ENCODE data around the gene IGSF1.
"Not testable (repeated sequence)": the region's sequence is repeated elsewhere in the genome, so short reads cannot be mapped to it uniquely, and the experiment has no call there.

The IGSF1 gene

GRCh38 chrX:131270080-131270479, 19.0 kb downstream of the IGSF1 start:
- no peak for DNase-seq (ENCODE audit: low read depth)

GRCh38 chrX:131264665-131265064, 24.4 kb downstream of the IGSF1 start:
- no peak for DNase-seq (ENCODE audit: low read depth)

GRCh38 chrX:131264053-131264452, 25.1 kb downstream of the IGSF1 start:
- DNase-seq (ENCODE audit: low read depth): no peak

DNA sequence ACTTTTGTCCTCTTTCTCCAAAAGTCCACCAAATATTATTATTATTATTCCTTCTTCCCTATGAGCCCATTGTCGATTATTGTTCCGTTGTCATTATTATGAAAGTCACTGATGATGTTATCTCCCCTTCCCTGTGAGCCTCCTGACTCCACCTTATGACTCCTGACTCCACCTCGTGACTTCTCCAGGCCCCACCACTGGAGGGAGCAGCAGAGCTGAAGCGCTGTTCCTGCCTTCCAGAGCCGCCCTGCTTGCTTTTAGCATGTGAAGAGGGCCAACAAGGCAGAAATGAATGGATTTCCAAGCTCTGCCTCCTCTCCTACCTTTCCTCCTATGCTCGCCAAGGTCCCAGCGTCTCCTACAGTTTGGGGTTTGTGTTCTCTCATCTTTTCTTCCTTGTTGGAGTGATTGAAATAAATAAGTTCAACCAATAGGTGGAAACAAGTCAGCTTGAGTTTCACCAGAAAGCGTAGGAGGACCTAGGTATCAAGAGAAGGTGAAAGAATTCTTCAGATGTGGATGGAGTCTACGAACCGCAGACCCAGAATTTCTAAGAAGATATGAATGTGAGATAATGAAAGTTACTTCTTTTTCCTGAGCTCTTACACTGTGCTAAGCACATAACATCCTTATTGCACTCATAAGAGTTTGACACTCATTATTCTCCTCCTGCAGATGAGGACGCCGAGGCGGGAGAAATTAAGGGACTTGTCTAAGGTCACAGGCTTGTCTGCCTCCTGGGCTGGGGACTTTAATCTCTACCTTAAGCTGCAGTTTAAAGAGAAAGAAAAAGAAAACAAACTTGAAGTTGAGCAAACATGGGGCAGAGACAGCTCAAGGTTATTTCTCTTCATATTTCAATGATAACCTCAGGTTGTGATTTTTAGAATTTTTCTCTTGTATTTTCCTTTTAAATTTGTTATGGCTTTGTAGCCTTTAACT, 26.1 kb downstream of the IGSF1 start:
- no peak for DNase-seq (ENCODE audit: low read depth)

DNA sequence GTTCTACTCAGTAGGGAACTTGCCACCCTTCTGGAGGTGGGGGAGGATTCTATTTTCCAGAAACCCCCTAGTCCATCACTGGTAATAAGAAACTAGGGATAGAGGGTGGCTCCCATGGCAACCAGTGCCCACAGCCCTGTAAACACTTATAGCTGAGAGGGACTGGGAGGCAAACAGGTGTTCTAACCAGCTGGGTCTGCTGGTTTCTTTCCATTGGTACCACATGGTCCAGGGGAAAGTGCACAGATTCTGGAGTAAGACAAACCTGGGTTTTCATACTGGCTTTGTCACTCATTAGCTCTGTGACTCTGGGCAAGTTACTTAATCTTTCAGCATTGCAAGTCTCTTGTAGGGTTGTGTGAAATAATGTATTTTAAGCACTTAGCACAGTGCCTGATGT, 26.9 kb downstream of the IGSF1 start:
- no peak for DNase-seq (ENCODE audit: low read depth)

DNA sequence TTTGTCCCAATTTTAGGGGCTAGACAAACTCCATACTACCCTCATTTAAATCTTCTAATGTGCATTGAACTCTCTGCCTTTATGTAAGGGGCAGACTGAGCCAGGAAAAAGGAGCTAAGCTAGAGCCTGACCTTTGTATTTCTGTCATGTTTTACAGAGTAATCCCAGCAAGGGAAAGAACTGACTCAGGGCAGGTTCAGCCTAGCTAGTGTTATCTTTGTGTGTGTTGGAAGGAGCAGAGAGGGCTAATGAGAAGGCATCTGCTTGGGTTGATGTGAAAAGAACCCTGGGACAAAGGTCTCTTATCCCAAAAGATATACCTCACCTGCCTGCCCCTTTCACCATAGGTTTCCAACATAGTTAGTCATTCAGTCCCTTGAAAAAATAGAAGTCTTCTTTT, 31.7 kb downstream of the IGSF1 start:
- no peak for DNase-seq (ENCODE audit: low read depth)

DNA sequence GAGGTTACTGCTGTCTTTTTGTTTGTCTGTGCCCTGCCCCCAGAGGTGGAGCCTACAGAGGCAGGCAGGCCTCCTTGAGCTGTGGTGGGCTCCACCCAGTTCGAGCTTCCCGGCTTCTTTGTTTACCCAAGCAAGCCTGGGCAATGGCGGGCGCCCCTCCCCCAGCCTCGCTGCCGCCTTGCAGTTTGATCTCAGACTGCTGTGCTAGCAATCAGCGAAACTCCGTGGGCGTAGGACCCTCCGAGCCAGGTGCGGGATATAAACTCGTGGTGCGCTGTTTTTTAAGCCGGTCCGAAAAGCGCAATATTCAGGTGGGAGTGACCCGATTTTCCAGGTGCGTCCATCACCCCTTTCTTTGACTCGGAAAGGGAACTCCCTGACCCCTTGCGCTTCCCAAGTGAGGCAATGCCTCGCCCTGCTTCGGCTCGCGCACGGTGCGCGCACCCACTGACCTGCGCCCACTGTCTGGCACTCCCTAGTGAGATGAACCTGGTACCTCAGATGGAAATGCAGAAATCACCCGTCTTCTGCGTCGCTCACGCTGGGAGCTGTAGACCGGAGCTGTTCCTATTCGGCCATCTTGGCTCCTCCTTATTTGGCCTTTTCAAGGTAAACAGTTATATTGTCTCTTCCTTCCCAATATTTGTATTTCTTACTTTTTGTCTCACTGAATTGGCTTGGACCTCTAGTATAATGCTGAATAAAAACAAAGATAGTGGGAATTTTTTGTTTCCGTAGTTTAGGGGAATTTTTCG, 37.9 kb downstream of the IGSF1 start:
- not testable (repeated sequence) for DNase-seq (ENCODE audit: low read depth)

DNA sequence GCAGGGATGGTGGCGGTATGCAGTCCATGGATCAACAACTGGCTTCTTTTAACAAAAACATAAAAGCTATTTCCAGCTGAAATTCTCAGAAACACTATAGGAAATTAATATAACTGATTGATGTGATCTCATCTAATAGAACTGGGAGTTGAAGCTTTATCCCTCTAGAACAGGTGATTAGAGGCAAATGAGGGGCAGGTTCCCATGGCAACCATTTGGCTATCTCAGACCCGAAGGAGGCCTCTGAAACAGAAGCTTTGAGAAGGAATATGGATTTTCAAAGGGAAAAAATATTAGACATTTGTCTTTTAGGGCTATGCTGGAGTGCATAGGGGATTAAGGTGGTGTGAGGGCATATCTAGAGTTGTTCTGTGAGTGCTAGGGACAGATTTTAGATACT, 50.0 kb downstream of the IGSF1 start:
- DNase-seq (ENCODE audit: low read depth): no peak

GRCh38 chrX:131237363-131237762, 51.7 kb downstream of the IGSF1 start:
- no peak for DNase-seq (ENCODE audit: low read depth)

- DNase-seq (ENCODE audit: low read depth): no peak
These were observed 53.1 kb downstream of the IGSF1 start for GRCh38 chrX:131235768-131236545.

DNA sequence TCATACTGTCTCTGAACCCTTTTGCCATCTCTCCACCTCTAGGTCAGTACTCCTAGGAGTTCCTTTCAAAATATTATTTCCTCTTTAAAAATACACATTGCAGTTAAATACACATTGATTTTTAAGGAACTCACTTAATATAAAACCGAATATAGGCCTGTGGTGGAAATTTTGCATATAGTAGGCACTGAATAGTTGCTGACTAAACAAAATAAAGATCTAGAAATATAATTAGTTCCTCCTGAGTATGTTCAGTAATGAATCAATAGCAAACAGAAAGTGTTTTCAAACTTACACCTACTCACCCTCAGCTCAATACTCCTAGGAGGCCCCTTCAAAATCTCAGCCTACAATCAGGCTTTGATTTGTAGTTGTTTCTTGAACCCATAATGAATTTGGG, 61.5 kb downstream of the IGSF1 start:
- DNase-seq (ENCODE audit: low read depth): no peak

DNA sequence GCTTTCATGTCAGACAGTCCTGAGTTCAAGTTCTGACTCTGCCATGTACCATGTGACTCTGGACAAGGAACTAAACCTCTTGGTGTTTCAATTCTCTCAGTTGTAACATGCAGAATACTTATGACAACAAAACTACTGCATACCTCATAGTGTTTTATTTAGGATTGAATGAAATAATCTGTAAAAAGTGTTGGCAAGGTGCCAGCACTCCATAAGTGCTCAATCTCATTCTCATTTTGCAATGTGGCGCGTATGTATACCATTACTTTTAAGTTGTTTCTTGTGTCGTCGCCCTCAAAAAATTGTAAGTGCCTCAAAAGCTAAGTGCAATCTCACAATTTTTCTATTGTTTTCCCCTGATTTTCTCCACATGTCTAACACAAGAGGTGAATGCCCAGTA, 62.5 kb downstream of the IGSF1 start:
- no peak for DNase-seq (ENCODE audit: low read depth)

- DNase-seq (ENCODE audit: low read depth): no peak
These were observed 64.0 kb downstream of the IGSF1 start for GRCh38 chrX:131225078-131225477.
